ENCODE measurements around the gene STRBP. TPM values are rescaled to one million over a fixed set of nuclear protein-coding genes. Genes with fewer than 3 reads are reported as not detected.

STRBP gene
- total RNA-seq, 1 experiment from 2014 or later: 74.0 TPM

DNA sequence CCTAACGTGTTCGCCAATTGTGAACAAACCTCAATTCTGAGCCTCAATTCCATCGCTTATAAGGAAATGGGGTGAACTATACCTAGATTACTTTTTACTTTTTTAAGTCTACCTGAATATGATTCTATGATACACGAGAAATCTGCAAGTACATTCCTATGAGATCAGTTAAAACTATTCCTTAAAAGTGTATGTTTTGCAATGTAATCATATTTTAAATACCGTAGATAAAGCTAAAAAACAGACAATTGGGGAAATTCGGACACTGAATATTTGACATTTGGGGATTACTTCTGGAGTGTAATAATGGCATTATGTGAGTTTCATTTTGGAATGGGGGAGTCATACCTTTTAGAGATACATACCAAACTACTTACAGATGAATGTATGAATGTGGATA, 62.3 kb downstream of the STRBP start:
- no peak overlapping the region for H3K4me3 Mint-ChIP-seq
- no peaks in the 10 kb centered on the region for H3K79me1 ChIP-seq (ENCODE audit: insufficient read depth, low read depth, low read length, poor library complexity, severe bottlenecking)
- H4K20me1 ChIP-seq (ENCODE audit: control insufficient read depth, insufficient read depth, insufficient read length): no peaks in the 10 kb centered on the region
- H3K4ac ChIP-seq (ENCODE audit: low read depth, low read length): no peak overlapping the region
- H4K91ac ChIP-seq (ENCODE audit: insufficient read length, low read depth, low read length): no peak overlapping the region
- H3K9me3 Mint-ChIP-seq: peaks cover 0 to 4% of the 10 kb centered on the region in 2 experiments; a peak in 2 of 5 replicates
- H3K27ac Mint-ChIP-seq: no peak overlapping the region
- DNase-seq: no peak
- WGBS (ENCODE audit: extremely low coverage, insufficient read length, low lambda C conversion rate): no CpG with 5 or more reads among the region's 6 CpGs
- H2BK5ac ChIP-seq (ENCODE audit: insufficient read length, low read length): no peak overlapping the region
- H3K56ac ChIP-seq (ENCODE audit: insufficient read length, low read depth, low read length): no peak overlapping the region
- no peak overlapping the region for H2BK120ac ChIP-seq (ENCODE audit: low read depth, low read length, poor library complexity, severe bottlenecking)
- H3K4me1 Mint-ChIP-seq: peaks cover 2 to 3% of the 10 kb centered on the region in 2 experiments; a peak in 2 of 4 replicates
- no peak overlapping the region for H2AK5ac ChIP-seq (ENCODE audit: insufficient read length, low read length)
- H4K5ac ChIP-seq (ENCODE audit: insufficient read length, low read depth, low read length): no peak overlapping the region
- H2BK12ac ChIP-seq (ENCODE audit: insufficient read length, low read depth, low read length): no peak overlapping the region
- no peaks in the 10 kb centered on the region for H3K4me1 ChIP-seq (ENCODE audit: insufficient read depth, low read length)
- no peak for TF ChIP-seq CTCF (conservative IDR thresholded peaks at IDR 0.05)
- H3T11ph ChIP-seq (ENCODE audit: low read length): no peak overlapping the region
- no peak overlapping the region for H2BK20ac ChIP-seq (ENCODE audit: low read depth, low read length, poor library complexity, severe bottlenecking)
- H3K27me3 Mint-ChIP-seq (ENCODE audit: low read depth): no peaks in the 10 kb centered on the region; the same call in 1 of the 2 replicates
- no peaks in the 10 kb centered on the region for H3K27me3 ChIP-seq (ENCODE audit: insufficient read depth, low read length)
- no peak overlapping the region for H3K27ac ChIP-seq (ENCODE audit: insufficient read length, low read depth, low read length)
- H3K9ac ChIP-seq (ENCODE audit: extremely low read depth, insufficient read length, low read length): no peak overlapping the region
- no peaks in the 10 kb centered on the region for H3K23me2 ChIP-seq (ENCODE audit: insufficient read length, low read depth, low read length, poor library complexity, severe bottlenecking)
- no peak overlapping the region for H3K23ac ChIP-seq (ENCODE audit: insufficient read length, low read depth, low read length)
- peaks cover 0 to 10% (median 3%) of the 10 kb centered on the region in 3 experiments; a peak in 5 of 7 replicates for H3K36me3 Mint-ChIP-seq (ENCODE audit: insufficient read depth in 1 of 3, low read depth in 3 of 3)
- no peaks in the 10 kb centered on the region; the same call in 1 of the 2 replicates for H3K79me2 ChIP-seq (ENCODE audit: insufficient read depth, low read length)
- no peak overlapping the region for H3K4me2 ChIP-seq (ENCODE audit: insufficient read depth, insufficient read length, low read length)
- H4K8ac ChIP-seq (replicated peaks; ENCODE audit: insufficient read length, low read depth, low read length): no peak overlapping the region
- H3K14ac ChIP-seq (ENCODE audit: insufficient read depth, low read length): no peak overlapping the region
- H2BK15ac ChIP-seq (ENCODE audit: low read depth, low read length): no peak overlapping the region
- H3K9me3 ChIP-seq (ENCODE audit: control insufficient read depth, low read depth, low read length): no peaks in the 10 kb centered on the region
- H3K18ac ChIP-seq (ENCODE audit: insufficient read length, low read depth, low read length): no peak overlapping the region
- no peak overlapping the region for H2AFZ ChIP-seq (ENCODE audit: low read length)
